Lower leg skin (tissue), 4 donors: ENCODE data around the gene NPY1R. TPM values are rescaled to one million over a fixed set of nuclear protein-coding genes. Genes with fewer than 3 reads are reported as not detected.

Experiments
- DNase-seq, 2 donors: peaks; one replicate each; pipeline ENCODE4 v3.0.0-alpha.2; 2019; ENCODE audit warnings: low spot score in 2 of 2
- H3K4me3 ChIP-seq: fragments of 200-600 bp; sonication (generic); 2 replicates; pipeline ENCODE4 v1.5.1; 2017; ENCODE audit warnings: mild to moderate bottlenecking, low read depth; ENCODE audit not compliant: poor library complexity, severe bottlenecking
- POLR2A ChIP-seq, 2 donors: fragments of 450-650 bp; IDR thresholded peaks; one replicate each; pipeline ENCODE4 v1.6.1; 2016 to 2017; ENCODE audit warnings: antibody characterized with exemption in 2 of 2, mild to moderate bottlenecking in 1 of 2, moderate library complexity in 1 of 2
- WGBS, 2 donors: methylation state at CpG; one replicate each; pipeline ENCODE4 v1.1.5; 2018; 5-methylcytosine and 5-hydroxymethylcytosine counted together
- intact Hi-C: fragments of 100-400 bp; cut with DNase I; formaldehyde crosslinking; loops from one replicate; pipeline ENCODE4 v1.15.0; 2023; ENCODE audit warnings: low total_unique reads
- total RNA-seq, 4 donors: library from RNA; depleted of rRNA; stranded (reverse); fragments of >200 nt; gene quantifications; one replicate each; pipeline ENCODE4 v1.1.0, GENCODE V29; 2016
- TF ChIP-seq, protein P1 (sequence below), 3 donors: fragments of 450-650 bp; IDR thresholded peaks; one replicate each; pipeline ENCODE4 v1.5.1; 2016; ENCODE audit warnings: antibody characterized with exemption in 3 of 3, mild to moderate bottlenecking in 3 of 3, moderate library complexity in 2 of 3

Gene NPY1R
- total RNA-seq, 4 donors from 2014 or later = 12.1 to 31.5 (median 19.8) TPM

DNA sequence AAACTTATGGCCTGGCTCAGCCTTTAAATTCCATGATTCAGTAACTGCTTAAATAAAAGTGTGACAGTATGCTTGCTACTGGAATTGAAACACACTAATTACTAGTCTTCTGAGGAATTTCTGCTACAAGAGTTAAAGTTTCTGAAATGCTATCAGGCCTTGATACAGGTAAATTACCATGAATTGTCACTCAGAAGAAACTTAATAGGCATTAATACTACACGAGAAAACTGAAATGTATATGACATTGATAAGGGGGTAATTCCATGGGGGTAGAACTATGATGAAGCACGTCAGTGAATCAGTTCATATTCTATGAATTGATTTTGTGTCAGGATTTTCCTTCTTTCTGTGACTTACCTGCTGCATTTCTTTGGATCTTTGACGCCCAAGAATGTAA is 3.0 kb upstream of the NPY1R start:
- H3K4me3 ChIP-seq = no peak overlapping the region
- WGBS, 2 donors = 90 to 92% methylated on average over 3 of the region's 3 CpGs
- no peak for TF ChIP-seq POLR2A (IDR thresholded peaks at IDR 0.05)
- TF ChIP-seq, protein P1, sequence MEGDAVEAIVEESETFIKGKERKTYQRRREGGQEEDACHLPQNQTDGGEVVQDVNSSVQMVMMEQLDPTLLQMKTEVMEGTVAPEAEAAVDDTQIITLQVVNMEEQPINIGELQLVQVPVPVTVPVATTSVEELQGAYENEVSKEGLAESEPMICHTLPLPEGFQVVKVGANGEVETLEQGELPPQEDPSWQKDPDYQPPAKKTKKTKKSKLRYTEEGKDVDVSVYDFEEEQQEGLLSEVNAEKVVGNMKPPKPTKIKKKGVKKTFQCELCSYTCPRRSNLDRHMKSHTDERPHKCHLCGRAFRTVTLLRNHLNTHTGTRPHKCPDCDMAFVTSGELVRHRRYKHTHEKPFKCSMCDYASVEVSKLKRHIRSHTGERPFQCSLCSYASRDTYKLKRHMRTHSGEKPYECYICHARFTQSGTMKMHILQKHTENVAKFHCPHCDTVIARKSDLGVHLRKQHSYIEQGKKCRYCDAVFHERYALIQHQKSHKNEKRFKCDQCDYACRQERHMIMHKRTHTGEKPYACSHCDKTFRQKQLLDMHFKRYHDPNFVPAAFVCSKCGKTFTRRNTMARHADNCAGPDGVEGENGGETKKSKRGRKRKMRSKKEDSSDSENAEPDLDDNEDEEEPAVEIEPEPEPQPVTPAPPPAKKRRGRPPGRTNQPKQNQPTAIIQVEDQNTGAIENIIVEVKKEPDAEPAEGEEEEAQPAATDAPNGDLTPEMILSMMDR (IDR thresholded peaks at IDR 0.05) = no peak
- intact Hi-C loops = no loop called here
- no peak for DNase-seq

DNA sequence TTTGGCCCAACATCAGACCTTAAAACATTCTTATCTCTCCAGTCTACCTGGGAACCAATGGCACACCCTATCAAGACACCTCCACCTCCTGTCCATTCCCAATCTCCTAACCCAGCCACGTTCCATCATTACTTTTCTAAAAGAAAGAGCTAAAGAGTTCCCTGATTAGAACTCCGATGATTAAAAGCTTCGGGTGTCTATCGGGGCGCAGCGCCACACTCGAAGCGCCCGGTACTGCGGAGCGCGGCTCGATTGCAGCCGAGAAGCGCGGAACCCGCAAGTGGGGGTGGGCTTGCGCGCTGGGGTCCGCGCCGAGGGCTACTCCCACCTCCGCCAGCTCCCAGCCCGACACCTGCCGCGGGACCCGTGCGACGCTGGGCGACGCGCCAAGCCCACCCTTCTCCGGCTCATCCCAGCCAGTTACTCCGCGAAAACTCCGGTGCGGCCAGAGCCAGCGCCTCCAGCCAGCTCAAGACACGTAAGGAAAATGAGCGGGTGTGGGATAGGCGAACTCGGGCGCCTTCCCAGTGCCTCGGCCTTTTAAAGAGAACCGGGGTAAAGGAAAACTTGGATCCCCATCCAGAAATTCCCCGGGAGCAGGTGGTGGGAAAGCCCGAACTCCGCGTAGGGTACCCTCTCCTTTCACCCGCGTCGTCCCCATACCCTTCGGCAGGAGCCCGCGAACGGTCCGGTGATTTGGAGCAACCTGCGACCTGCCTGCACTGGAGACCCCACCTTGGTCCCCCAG is 593 bp downstream of the NPY1R start:
- WGBS, 2 donors = 1 to 2% methylated on average over 41 to 53 of the region's 58 CpGs
- no peak for DNase-seq
- intact Hi-C loops = loop anchor here (2.0 kb wide), 1 partner anchor 67 kb away; no protein-coding TSS in a partner anchor
- no peak for TF ChIP-seq POLR2A (IDR thresholded peaks at IDR 0.05)
- TF ChIP-seq, protein P1 (IDR thresholded peaks at IDR 0.05) = no peak
- peak overlapping the region; percentile 42 for H3K4me3 ChIP-seq

DNA sequence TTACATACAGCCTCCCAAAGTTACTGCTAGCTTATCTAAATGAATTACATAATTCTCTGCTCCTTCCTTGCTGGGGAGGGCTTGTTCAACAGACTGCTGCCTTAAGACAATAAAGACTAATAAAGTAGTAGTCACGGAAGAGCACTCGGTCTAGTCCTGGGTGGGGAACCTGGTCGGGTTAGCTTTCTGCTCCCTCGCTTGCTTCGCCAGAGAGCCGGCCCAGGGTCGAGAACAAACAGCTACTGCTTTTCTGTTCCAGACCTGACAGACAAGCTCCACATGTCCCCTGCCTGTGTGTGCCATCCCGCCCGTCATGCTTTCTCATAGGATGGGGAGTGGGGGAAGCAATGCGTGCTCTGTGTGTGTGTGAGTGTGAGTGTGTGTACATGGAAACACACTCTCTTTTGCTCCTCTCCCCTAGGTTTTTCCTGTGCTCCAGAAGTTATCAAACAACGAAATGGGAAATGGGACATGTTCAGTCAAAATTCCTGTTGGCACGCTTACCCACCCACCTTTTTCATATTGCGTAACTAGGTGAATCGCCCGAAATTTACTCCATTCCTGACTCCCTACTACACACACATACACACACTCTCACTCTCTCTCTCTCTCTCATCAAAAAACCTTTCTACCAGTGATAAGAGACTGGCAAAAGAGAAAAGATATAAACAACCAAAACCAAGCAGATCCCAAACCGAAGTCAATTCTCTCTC is 1.3 kb downstream of the NPY1R start:
- no peak for DNase-seq
- 18 to 30% methylated on average over 16 of the region's 16 CpGs for WGBS, 2 donors
- intact Hi-C loops = no loop called here
- H3K4me3 ChIP-seq = no peak overlapping the region
- TF ChIP-seq POLR2A (IDR thresholded peaks at IDR 0.05) = no peak
- TF ChIP-seq, protein P1 (IDR thresholded peaks at IDR 0.05) = no peak

DNA sequence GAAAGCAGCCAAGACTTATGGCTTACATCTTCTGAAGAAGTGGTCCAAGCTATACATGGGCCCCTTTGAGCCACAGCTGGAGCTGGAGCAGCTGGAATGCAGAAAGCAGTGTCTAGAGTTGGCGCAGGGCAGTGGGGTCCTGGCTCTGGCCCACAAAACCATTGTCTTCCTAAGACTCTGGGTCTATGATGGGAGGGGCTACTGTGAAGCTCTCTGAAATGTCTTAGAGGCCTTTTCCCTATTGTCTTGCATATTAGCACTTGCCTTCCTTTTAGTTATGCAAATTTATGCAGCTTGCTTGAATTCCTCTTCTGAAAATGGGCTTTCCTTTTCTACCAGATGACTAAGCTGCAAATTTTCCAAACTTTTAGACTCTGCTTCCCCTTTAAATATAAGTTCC is 15.3 kb downstream of the NPY1R start:
- TF ChIP-seq POLR2A (IDR thresholded peaks at IDR 0.05) = no peak
- TF ChIP-seq, protein P1 (IDR thresholded peaks at IDR 0.05) = no peak
- intact Hi-C loops = no loop called here
- WGBS, 2 donors = 0% methylated on average over 1 of the region's 1 CpG
- H3K4me3 ChIP-seq = no peak overlapping the region
- no peak for DNase-seq

GRCh38 chr4:163309466-163309865 is 22.9 kb downstream of the NPY1R start:
- no peak for DNase-seq
- WGBS, 2 donors = 63% methylated on average over 1 of the region's 1 CpG
- no peak for TF ChIP-seq POLR2A (IDR thresholded peaks at IDR 0.05)
- TF ChIP-seq, protein P1 (IDR thresholded peaks at IDR 0.05) = no peak
- no peak overlapping the region for H3K4me3 ChIP-seq
- intact Hi-C loops = no loop called here
